Ishikawa (cell line): ENCODE measurements around the gene CPN2.

ENCODE experiments used
- CREB1 ChIP-seq: IDR thresholded peaks from 2 replicates; pipeline ENCODE4 v1.6.1; 2012; ENCODE audit warnings: low read depth
- FOXM1 ChIP-seq: IDR thresholded peaks from 2 replicates; pipeline ENCODE4 v1.6.1; 2012; ENCODE audit warnings: low read depth, borderline replicate concordance
- TEAD4 ChIP-seq: IDR thresholded peaks from 2 replicates; pipeline ENCODE4 v1.6.1; 2012
- YY1 ChIP-seq: IDR thresholded peaks from 2 replicates; pipeline ENCODE4 v1.6.1; 2012; ENCODE audit warnings: low read depth
- TF ChIP-seq, protein P1 (sequence below): IDR thresholded peaks from 2 replicates; pipeline ENCODE4 v1.6.1; 2012
- TF ChIP-seq, protein P2 (sequence below): IDR thresholded peaks from 2 replicates; pipeline ENCODE4 v1.6.1; 2012; ENCODE audit warnings: low read depth, mild to moderate bottlenecking
- TF ChIP-seq, protein P3 (sequence below): IDR thresholded peaks from 2 replicates; pipeline ENCODE4 v1.6.1; 2012

DNA sequence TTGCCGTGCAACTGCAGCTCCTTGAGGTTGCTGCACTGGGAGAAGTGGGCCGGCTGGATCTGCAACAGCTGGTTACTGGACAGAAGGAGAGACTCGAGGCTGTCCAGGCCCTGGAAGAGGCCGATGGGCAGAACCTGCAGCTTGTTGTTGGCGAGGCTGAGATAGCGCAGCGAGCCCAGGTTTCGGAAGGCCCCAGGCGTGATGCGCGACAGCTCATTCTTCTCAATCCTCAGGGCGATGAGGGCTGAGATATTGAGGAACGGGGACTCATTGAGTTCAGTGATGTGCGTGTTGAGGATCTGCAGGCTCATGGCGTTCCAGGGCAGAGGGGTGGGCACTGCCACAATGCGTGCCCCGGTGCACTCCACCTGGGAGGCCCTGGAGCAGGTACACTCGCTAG lies 9.4 kb upstream of the CPN2 start:
- TF ChIP-seq, protein P1, sequence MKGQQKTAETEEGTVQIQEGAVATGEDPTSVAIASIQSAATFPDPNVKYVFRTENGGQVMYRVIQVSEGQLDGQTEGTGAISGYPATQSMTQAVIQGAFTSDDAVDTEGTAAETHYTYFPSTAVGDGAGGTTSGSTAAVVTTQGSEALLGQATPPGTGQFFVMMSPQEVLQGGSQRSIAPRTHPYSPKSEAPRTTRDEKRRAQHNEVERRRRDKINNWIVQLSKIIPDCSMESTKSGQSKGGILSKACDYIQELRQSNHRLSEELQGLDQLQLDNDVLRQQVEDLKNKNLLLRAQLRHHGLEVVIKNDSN: no peak
- TF ChIP-seq CREB1: no peak
- no peak for TF ChIP-seq FOXM1
- no peak for TF ChIP-seq TEAD4
- TF ChIP-seq YY1: no peak
- TF ChIP-seq, protein P2, sequence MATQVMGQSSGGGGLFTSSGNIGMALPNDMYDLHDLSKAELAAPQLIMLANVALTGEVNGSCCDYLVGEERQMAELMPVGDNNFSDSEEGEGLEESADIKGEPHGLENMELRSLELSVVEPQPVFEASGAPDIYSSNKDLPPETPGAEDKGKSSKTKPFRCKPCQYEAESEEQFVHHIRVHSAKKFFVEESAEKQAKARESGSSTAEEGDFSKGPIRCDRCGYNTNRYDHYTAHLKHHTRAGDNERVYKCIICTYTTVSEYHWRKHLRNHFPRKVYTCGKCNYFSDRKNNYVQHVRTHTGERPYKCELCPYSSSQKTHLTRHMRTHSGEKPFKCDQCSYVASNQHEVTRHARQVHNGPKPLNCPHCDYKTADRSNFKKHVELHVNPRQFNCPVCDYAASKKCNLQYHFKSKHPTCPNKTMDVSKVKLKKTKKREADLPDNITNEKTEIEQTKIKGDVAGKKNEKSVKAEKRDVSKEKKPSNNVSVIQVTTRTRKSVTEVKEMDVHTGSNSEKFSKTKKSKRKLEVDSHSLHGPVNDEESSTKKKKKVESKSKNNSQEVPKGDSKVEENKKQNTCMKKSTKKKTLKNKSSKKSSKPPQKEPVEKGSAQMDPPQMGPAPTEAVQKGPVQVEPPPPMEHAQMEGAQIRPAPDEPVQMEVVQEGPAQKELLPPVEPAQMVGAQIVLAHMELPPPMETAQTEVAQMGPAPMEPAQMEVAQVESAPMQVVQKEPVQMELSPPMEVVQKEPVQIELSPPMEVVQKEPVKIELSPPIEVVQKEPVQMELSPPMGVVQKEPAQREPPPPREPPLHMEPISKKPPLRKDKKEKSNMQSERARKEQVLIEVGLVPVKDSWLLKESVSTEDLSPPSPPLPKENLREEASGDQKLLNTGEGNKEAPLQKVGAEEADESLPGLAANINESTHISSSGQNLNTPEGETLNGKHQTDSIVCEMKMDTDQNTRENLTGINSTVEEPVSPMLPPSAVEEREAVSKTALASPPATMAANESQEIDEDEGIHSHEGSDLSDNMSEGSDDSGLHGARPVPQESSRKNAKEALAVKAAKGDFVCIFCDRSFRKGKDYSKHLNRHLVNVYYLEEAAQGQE: no peak
- TF ChIP-seq, protein P3, sequence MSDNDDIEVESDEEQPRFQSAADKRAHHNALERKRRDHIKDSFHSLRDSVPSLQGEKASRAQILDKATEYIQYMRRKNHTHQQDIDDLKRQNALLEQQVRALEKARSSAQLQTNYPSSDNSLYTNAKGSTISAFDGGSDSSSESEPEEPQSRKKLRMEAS: no peak
